HG03342 (cell line): ENCODE measurements around the gene MXD3.
"Not testable (repeated sequence)": the region's sequence is repeated elsewhere in the genome, so short reads cannot be mapped to it uniquely, and the experiment has no call there.

ENCODE experiments used
- ATAC-seq: cut with Tn5 transposase; IDR thresholded peaks from one replicate; pipeline ENCODE4 v1.9.1; 2021; ENCODE audit warnings: mild to moderate bottlenecking, moderate library complexity; ENCODE audit not compliant: unreplicated experiment

The MXD3 gene, protein sequence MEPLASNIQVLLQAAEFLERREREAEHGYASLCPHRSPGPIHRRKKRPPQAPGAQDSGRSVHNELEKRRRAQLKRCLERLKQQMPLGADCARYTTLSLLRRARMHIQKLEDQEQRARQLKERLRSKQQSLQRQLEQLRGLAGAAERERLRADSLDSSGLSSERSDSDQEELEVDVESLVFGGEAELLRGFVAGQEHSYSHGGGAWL

DNA sequence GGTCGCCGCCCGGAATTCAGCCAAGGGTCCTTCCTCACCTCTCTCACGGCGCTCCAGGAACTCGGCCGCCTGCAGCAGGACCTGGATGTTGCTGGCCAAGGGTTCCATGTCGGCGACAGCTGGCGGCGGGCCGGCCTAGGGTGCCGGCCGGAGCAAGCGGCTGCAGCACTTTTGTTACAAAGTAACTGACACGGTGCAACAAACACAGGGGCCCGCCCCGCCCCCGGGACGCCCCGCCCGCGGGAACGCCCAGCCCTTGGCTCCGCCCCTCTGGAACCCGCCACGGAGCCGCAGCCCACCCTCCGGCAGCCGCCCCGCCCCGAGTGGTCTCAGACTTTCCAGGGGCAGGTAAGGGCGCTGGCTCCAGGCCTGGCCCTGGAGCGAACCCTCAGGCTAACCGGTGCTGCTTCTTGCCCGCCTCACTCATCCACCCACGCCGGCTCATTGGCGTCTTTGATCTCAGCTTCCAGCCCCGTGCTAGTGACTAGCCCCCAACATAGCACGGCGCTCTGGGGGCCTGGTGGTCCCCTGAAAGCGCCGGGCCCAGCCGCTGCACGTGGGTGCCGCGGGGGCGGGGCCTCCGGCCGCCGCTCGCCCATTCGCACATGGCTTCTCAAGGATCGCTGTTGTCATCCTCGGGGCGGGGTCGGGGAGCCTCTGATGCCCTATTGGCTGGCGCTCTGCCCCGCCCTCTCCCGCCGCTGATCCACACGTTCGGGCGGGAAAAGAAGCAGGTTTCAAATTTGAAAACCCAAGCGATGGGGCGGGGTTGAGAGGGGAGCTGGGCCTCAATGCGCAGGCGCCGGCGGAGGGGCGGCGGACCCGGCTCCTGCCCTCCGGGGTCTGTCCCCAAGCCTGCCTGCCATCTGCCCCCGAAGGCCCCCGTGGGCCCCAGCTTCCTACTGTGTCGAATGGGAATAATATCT, at the start of gene MXD3:
Gene MXD3 (minus strand): TSS at position 176 of the 926 bp plus-strand sequence. CDS start 68 bp downstream, at position 108.
- ATAC-seq = peak; percentile 77

DNA sequence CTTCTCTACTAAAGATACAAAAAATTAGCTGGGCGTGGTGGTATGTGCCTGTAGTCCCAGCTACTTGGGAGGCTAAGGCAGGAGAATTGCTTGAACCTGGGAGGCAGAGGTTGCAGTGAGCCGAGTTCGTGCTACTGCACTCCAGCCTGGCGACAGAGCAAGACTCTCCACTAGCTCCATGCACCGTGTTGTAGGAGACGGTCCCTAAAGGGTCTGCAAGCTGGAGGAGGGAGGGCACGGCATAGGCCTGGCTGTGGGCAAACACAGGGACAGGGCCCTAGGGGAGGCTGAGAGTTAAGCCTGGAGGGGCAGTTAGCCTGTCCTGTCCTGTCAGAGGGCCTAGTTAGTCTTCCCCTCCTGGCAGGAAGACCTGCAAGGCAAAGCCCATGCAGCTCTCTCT, 49.0 kb upstream of the MXD3 start:
- ATAC-seq = not testable (repeated sequence)

DNA sequence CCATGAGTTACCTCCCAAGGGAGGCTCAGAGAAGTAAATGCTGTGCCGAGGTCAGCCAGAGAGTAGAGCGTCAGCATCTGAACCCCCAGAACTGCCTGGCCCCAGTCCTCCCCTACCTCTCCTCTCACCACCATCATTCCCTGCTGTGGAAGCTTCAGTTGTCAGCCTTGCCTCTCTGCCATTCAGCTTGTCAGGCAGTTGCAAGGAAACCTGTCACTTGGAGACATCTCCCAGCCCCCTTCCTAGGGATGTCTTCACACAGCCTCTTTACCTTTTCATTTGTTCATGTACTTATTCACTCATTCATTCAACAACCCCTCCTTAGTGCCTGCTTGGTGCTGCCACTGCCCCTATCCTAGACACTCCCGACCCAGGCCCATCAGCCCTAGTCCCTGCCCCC, 48.2 kb upstream of the MXD3 start:
- ATAC-seq = no peak

DNA sequence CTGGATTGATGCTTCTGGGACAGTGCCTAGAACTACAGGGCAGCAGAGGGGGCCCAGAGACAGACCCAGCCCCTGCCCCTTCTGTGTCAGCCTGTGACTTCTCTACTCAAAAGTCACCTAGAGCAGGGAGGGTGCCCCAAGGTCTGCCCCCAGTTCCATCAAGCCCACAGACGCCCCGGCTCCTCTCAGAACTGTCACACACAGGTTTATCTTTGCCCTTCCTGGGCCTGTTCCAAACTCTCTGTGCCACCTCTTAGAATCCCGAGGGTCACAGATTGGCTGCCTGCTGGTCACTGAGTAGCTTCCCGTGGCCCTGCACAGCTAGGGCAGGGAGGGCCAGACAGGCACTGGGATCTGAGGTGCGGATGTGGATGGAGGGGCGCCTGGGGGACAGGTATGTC, 47.8 kb upstream of the MXD3 start:
- no peak for ATAC-seq

DNA sequence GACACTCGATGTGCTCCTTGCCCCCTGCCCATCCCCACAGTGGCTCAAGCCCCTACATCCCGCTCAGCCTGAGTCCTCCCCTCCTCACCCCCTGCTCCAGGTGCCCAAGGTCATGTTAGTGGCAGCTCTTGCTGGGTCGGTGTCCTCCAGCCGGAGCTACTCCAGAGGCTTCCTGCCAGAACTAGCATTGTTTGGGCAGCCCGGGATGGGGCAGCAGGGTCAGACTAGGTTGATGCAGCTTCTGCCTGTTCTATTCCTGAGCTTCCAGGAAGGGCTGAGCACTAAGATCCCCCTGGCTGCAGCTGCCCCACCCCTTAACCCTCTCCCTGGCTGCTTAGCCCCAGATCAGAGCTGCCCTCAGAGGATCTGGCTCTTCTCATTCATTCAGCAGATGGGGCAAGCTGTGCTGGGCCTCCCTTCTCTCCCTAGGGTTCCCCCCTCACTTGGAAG, 46.7 kb upstream of the MXD3 start:
- no peak for ATAC-seq

DNA sequence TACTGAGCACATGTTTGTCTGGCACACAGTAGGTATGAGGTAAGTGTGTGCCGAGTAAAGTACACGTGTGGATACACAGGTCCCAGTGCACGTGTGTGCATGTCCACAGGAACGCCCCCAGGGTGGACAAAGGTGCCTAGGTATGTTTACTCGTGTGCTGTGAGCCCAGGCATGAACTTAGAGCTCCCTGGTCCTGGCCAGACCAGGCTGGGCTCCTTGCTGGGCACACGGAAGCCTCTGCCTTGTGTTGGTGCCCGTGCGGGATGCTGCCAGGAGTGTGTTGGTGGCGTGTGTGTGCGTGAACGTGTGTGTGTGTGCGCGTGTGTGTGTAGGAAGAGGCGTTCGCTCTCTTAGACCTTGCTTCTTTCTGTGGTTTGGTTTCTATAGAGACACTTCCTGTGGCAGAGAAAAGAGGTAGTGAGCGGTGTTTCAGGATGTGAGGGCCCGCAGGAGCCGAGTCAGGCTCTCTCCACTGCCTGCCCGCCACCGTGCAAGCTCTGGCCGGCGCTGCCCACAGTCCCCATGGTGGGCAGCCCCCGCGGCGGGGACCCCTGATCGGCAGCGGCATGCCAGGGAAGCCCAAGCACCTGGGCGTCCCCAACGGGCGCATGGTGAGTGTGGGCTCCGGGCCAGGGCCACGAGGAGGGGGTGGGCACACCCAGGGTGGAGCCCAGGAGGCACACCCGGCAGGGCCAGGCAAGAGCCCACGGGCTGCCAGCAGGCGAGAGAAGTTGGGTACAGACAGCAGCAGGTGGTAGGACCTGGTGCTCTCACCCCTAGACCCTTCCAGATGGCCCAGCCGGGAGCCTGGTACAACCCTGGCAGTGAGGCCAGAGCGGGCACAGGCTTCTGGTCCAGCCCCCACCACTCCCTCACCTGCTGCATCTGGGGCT, 46.0 kb upstream of the MXD3 start, which contains the start of gene RGS14:
Gene RGS14 (plus strand): TSS at position 466 of the 893 bp plus-strand sequence. CDS start 101 bp downstream, at position 567.
- ATAC-seq = peak; percentile 93

DNA sequence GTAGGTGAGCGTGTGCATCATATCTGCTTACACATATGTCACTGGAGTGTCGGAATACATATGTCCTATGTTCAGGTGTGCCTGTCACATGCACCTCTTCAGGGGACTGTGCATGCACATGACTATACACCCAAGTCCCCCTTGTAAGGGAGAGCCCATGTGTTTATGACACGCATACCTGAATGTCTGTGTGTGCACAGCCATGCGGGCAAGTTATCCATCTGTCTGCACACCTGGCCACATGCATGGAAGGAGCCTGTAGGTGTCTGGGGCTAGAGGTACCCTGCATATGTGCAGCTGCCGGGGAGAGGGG, 45.4 kb upstream of the MXD3 start:
- ATAC-seq = no peak

DNA sequence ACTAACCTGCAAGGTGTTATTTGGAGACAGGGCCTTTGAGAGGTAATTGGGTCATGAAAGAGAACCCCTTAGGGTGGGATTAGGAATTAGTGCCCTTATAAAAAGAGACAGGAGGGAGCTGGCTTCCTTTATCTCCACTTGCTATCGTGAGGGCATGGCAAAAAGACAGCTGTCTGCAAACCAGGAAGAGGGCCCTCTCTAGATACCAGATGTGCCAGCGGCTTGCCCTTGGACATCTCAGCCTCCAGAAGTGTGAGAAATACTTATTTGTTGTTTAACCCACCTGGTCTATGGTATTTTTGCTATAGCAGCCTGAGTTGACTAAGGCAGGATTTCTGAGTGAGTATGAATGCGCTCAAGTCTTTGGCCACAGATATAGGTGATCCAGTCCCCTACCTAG, 45.0 kb upstream of the MXD3 start:
- no peak for ATAC-seq

DNA sequence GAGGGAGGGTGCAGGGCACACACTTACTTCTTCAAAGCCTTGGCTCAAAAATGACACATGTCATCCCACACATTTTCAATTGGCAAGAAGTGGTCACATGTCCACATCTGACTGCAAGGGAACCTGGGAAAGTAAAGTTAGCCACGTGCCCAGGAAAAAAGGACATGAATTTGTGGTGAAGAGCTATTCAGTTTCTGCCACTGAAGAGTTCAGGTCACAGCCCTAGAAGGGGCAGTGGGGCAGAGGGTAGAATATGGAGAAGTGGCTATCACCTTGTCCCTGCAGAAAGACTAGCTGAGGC, 44.1 kb upstream of the MXD3 start:
- no peak for ATAC-seq

DNA sequence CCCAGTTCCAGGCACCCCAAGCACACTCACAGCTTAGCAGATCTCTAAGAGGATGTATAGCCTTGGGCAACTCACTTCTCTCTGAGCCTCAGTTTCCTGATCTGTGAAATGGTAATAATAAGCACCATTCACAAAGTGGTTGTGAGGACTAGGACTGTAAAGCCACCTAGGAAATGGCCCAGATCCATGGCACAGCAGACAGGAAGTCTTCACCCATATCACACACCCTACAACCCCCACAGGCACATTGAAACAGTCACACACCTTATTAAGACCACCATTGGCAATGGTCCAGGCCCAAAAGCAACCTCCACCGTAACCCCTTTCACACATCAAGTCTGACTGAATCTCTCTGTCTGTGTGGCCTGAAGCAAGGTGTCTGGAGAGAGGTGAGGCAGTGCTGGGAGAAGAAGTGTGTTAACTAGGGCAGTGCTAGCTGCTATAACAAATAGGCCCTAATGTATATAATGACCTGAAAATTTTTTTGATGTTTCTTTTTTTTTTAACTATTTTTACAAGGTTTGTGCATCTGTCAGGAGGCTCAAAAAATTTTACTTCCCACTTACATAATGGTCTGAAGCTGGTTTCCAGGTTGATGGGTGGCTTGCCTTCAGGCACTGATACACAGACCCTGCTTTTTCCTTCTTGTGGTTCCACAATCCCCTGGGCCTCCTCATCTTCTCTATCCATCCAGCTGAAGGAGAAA, 43.6 kb upstream of the MXD3 start:
- no peak for ATAC-seq

DNA sequence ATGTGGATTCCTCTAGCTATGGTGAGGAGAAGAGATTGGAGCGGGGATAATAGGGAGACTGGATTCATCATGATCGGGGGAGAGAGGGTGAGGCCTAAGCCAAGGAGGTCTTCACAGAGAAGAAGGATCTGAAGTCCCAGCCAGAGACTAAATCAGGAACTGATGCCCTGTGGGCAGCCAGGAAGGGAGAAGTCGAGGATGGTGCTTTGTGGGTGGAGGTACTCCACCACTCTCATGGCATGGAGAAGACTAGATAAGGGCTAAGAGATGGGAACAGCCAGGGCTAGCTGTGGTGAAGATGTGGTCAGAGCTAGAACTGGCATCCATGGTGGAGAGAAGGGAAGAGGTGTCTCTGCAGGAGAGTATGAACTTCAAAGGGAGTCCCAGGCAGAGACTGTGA, 43.0 kb upstream of the MXD3 start:
- ATAC-seq = no peak

DNA sequence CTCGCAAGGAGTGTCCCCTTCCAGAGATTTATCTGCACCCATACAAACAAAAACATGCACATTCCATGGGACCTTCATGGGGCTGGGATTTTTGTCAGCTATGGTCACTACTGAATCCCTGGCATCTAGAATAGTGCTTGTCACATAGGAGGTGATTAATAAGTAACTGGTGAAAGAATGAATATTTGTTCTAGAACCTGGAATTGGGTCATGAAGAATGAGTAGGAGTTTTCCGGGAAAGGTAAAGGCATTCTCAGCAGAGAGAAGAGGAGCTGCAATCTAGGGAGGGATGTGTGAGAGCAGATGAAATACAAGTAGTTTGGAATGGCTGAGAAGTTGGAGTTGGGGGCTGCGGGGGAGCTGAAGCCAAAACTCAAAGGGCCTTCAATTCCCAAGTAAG, 42.6 kb upstream of the MXD3 start:
- ATAC-seq = no peak

DNA sequence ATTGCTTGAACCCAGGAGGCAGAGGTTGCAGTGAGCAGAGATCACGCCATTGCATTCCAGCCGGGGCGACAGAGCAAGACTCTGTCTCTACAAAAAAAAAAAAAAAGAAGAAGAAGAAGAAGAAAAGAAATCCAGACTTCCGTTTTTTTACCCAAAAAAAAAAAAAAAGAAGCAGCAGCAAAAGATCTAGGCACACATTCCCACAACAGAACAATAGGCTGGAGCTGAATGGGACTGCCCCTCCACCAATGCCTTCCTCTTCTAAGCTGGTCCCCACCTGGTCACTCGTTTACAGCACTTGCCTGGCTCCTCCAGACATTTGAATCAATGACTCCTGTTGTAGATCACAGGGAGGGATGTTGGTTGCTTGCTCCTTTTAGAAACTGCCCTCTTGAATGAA, 41.4 kb upstream of the MXD3 start:
- ATAC-seq = no peak

DNA sequence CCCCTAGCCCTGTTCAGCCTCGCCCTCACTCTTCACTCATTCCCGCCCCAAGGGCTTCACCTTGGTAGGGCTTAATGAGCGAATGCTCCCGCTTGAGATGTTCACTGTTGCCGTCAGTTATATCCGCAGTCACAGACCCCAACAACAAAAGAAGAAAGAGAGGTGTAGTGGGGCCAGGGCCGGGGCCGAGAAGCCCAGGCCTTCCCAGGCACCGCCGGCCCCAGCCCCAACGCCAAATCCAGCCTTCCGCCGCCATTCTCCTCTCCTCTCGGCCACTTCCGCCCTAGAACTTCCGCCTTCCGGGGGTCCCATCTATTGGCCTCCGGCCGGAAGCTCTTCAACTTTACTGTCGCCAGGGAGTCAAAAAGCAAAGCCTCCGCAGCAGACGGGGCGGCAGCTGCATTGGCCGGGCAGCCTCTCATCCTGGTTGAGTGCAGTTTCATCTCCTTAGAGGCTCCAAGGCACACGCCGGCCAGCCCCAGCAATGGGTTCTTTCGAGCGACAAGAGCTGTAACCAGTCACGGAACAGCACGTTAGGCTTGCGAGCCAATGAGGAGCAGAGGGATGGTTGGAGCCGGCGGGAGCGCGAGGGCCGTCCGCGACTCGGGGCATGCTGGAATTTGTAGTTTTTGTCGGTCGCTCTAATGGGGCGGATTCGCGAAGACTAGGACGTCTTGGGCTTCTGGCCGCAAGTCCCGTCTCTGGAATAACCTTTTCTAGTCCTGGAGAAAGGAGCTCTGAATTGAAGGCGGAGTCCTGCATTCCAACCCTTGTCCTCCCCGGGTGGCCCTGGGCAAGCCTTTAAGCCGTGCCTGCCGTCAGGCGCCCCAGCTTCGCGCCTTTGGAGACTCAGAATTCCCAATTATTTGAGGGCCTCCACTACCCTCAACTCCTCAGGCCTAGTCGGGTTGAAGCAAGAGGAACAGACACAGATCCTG, 40.0 kb upstream of the MXD3 start, which contains the start of gene LMAN2:
Gene LMAN2 (minus strand): TSS at position 277 of the 938 bp plus-strand sequence. CDS start 21 bp downstream, at position 256.
- ATAC-seq = peak; percentile 93

DNA sequence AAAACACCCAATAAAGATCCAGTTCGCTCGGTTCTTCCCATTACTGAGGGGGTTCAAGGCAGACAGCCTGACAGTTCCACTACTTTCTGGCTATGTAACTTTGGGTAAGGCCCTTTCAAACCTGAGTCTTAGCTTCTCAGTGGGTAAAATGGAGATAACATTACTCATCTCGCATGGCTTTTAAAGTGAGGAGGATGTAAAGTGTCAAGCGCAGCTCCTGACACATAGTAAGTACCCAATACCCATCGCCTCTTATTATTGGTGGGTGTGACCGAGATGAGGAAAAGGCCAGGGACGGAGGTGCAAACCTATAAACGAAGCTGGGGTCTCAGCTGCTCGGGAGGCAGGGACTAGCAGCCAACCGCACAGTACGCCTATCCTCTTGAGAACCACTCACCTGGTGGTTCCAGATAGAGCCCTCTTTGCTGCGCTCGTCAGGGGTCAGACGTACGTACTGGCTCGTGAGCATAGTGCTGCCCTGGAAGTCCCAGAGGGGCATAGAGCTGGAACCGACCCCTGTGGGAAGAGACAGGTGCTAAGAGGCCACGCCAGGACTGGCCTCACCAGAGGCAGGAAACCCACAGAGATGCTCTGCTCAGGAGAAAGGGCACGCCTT, 39.2 kb upstream of the MXD3 start:
- ATAC-seq = no peak

DNA sequence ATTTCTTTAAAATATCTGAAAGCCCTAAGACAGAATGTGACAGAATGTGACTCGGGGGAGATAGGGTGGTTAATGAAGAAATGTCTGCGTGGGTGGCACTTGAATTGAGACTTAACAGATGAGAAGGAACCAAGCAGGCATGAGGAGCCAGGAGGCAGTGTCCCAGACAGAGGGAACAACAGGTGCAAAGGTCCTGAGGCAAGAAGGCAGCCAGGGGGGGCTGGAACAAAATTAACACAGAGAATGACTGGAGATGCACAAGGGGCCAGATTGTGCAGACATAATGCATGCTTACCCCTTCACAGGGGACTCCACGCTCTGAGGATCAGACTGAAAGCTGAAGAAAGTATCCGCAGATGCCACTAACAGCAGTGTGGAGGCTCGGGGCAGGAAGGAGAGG, 38.1 kb upstream of the MXD3 start:
- ATAC-seq = no peak

DNA sequence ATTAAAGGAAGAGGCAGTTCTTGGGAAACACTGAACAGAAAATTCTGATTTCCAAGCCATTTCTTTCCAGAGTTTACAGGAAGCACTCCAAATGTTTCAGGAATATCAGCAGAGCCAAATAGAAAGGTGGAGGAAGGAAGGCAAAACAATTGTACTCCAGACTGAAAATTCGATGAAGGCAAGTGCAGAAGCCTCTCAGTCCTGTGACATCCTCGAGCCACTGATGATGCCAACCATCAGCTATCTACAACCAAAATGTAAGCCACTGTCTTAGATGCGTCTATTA, 37.6 kb upstream of the MXD3 start:
- ATAC-seq = no peak

DNA sequence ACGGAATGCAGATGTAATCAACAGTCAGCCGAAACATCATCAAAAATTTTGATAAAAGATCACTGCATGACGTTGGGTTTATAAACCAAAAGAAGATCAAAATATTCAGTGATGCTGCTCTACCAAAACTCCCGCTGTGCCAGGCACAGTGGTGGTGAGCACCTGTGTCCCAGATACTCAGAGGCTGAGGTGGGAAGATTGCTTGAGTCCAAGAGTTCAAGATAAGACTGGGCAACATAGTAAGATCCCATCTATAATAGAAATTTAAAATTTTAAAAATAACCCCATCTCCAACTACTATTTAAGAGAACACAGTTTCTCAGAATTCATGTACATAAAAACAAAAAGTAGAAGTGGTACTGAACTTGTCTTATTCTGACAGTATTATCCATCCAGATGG, 36.0 kb upstream of the MXD3 start:
- no peak for ATAC-seq

DNA sequence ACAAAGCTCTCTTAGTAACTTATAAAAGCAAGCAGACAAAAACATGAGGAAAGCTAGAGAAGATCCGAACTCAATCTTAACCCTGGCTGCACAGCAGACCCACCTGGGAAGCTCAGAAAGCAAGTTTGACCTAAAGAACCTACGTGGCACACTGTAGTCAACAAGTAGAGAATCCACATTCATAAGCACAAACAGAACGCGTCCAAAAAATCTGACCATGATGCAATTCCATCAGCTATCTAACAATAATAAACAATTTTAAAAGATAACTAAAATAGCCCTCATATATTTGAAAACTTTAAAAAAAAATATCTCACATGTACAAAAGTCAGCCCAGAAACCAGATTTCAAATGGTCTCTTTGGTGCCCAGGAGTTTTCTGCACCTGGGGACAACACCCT, 35.1 kb upstream of the MXD3 start:
- no peak for ATAC-seq
